Motor neuron (in vitro differentiated cells): ENCODE data around the gene MAML3. TPM values are rescaled to one million over a fixed set of nuclear protein-coding genes. Genes with fewer than 3 reads are reported as not detected.

Experiments used
- ATAC-seq, 8 experiments: fragments of 200-7000 bp; cut with Tn5 transposase; replicated peaks in 6 of 8; 2 replicates each; pipeline ENCODE4 v1.8.0; 2021; ENCODE audit warnings: mild to moderate bottlenecking in 8 of 8, moderate library complexity in 8 of 8
- H3K27ac ChIP-seq, 2 donors: fragments of 250-450 bp; sonication (Bioruptor Pico); 2 replicates each; pipeline ENCODE4 v1.9.0; 2021; ENCODE audit warnings: antibody characterized with exemption in 2 of 2, mild to moderate bottlenecking in 2 of 2, moderate library complexity in 1 of 2
- H3K4me1 ChIP-seq, 2 donors: fragments of 250-450 bp; sonication (Bioruptor Pico); replicated peaks in 1 of 2; 2 replicates each; pipeline ENCODE4 v1.6.1; 2021; ENCODE audit warnings: antibody characterized with exemption in 2 of 2, mild to moderate bottlenecking in 2 of 2, moderate library complexity in 1 of 2
- H3K4me3 ChIP-seq, 5 donors: fragments of 250-450 bp; sonication (Bioruptor Pico); 2 replicates each; pipeline ENCODE4 v1.9.0; 2021; ENCODE audit warnings: antibody characterized with exemption in 5 of 5, mild to moderate bottlenecking in 5 of 5, moderate library complexity in 4 of 5
- WGBS, 10 experiments: fragments of 450-650 bp; shearing (Covaris generic); methylation state at CpG; one replicate each; pipeline ENCODE4 v1.0.0; 2022; 5-methylcytosine and 5-hydroxymethylcytosine counted together
- in situ Hi-C, 9 experiments: fragments of 400-800 bp; cut with MboI; loops; one replicate each; pipeline ENCODE4 v1.15.0; 2021; ENCODE audit warnings: low sequenced_read_pairs in 9 of 9, low pct_unique_long_range_greater_than_20kb in 2 of 9; ENCODE audit not compliant: unreplicated experiment in 9 of 9
- total RNA-seq, 8 experiments: library from RNA; unstranded; fragments of 300-600 nt; gene quantifications; 2 replicates each; pipeline versions ENCODE4 v1.2.3 to v1.2.4, GENCODE V29; 2022

Gene MAML3
- total RNA-seq, 8 experiments from 2014 or later = 1.7 to 24.0 (median 12.9) TPM

- Histone ChIP-seq H3K4me3 (no peak overlapping the region), H3K27ac (peak overlapping the region; percentile 6 to 28), H3K4me1 (peaks cover 31 to 34% of the 10 kb centered on the region in 2 donors)
- ATAC-seq = peak in 4 of 8 experiments; percentile 8 to 22 (median 15)
- 27 to 100% (median 74%) methylated on average over 1 to 4 of the region's 5 CpGs; no CpG with 5 or more reads in 2 of the 10 experiments for WGBS, 10 experiments
- in situ Hi-C loops = no loop called here
Observed at GRCh38 chr4:139876337-139876941, 277.5 kb downstream of the MAML3 start.

GRCh38 chr4:139875411-139875825 is 278.6 kb downstream of the MAML3 start:
- WGBS, 10 experiments = 0 to 73% (median 50%) methylated on average over 2 to 5 of the region's 6 CpGs; no CpG with 5 or more reads in 3 of the 10 experiments
- Histone ChIP-seq H3K4me3 (no peak overlapping the region), H3K27ac (peak overlapping the region; percentile 5 to 62), H3K4me1 (peaks cover 31 to 34% of the 10 kb centered on the region in 2 donors)
- peak; percentile 72 to 98 (median 92) for ATAC-seq
- in situ Hi-C loops = no loop called here

- in situ Hi-C loops = no loop called here
- ATAC-seq = no peak
- WGBS, 10 experiments = 82 to 100% (median 100%) methylated on average over 1 to 4 of the region's 4 CpGs; no CpG with 5 or more reads in 4 of the 10 experiments
- Histone ChIP-seq H3K4me3 (no peak overlapping the region), H3K4me1 (peaks cover 33 to 50% of the 10 kb centered on the region in 2 donors), H3K27ac (no peak overlapping the region)
Observed at GRCh38 chr4:139873111-139873860, 280.7 kb downstream of the MAML3 start.

- 0 to 86% (median 46%) methylated on average over 1 to 2 of the region's 2 CpGs for WGBS, 10 experiments
- peaks cover 31 to 54% of the 10 kb centered on the region in 2 donors for H3K4me1 ChIP-seq
- in situ Hi-C loops = no loop called here
- H3K27ac ChIP-seq = no peak overlapping the region
- H3K4me3 ChIP-seq = no peak overlapping the region
- peak in 7 of 8 experiments; percentile 11 to 95 (median 57) for ATAC-seq
Observed at GRCh38 chr4:139872274-139872673, 281.7 kb downstream of the MAML3 start.

- Histone ChIP-seq H3K4me1 (peaks cover 20 to 54% of the 10 kb centered on the region in 2 donors), H3K27ac (no peak overlapping the region), H3K4me3 (no peak overlapping the region)
- WGBS, 10 experiments = 67 to 94% (median 93%) methylated on average over 1 to 4 of the region's 4 CpGs; no CpG with 5 or more reads in 1 of the 10 experiments
- in situ Hi-C loops = no loop called here
- ATAC-seq = no peak
Observed at GRCh38 chr4:139869810-139870209, 284.2 kb downstream of the MAML3 start.

- H3K4me1 ChIP-seq = peaks cover 14 to 48% of the 10 kb centered on the region in 2 donors
- H3K4me3 ChIP-seq = no peak overlapping the region
- in situ Hi-C loops = no loop called here
- 24 to 93% (median 59%) methylated on average over 2 to 9 of the region's 13 CpGs for WGBS, 10 experiments
- ATAC-seq = peak in 5 of 8 experiments; percentile 86 to 93 (median 91)
- H3K27ac ChIP-seq = peak overlapping the region; percentile 63 to 79
Observed at GRCh38 chr4:139866276-139866962, 287.6 kb downstream of the MAML3 start.

- no peak for ATAC-seq
- Histone ChIP-seq H3K27ac (peak overlapping the region; percentile 63 to 79), H3K4me1 (peaks cover 14 to 48% of the 10 kb centered on the region in 2 donors), H3K4me3 (no peak overlapping the region)
- 90 to 100% (median 100%) methylated on average over 2 to 3 of the region's 5 CpGs; no CpG with 5 or more reads in 1 of the 10 experiments for WGBS, 10 experiments
- in situ Hi-C loops = no loop called here
Observed at GRCh38 chr4:139865537-139865936, 288.4 kb downstream of the MAML3 start.

GRCh38 chr4:139863531-139863930 is 290.5 kb downstream of the MAML3 start:
- 40 to 100% (median 81%) methylated on average over 1 to 3 of the region's 3 CpGs; no CpG with 5 or more reads in 2 of the 10 experiments for WGBS, 10 experiments
- ATAC-seq = no peak
- Histone ChIP-seq H3K4me1 (peaks cover 14 to 39% of the 10 kb centered on the region in 2 donors), H3K4me3 (no peak overlapping the region), H3K27ac (no peak overlapping the region)
- in situ Hi-C loops = no loop called here

GRCh38 chr4:139861471-139861870 is 292.5 kb downstream of the MAML3 start:
- in situ Hi-C loops = no loop called here
- H3K4me3 ChIP-seq = no peak overlapping the region
- 73 to 100% (median 100%) methylated on average over 1 to 4 of the region's 4 CpGs for WGBS, 10 experiments
- H3K4me1 ChIP-seq = peaks cover 27 to 37% of the 10 kb centered on the region in 2 donors
- no peak overlapping the region for H3K27ac ChIP-seq
- no peak for ATAC-seq

- ATAC-seq = no peak
- in situ Hi-C loops = no loop called here
- Histone ChIP-seq H3K4me1 (peaks cover 26 to 37% of the 10 kb centered on the region in 2 donors), H3K27ac (no peak overlapping the region), H3K4me3 (no peak overlapping the region)
- 67 to 100% (median 96%) methylated on average over 2 to 5 of the region's 9 CpGs; no CpG with 5 or more reads in 2 of the 10 experiments for whole genome bisulfite sequencing, 10 experiments
Observed at GRCh38 chr4:139860435-139861024, 293.5 kb downstream of the MAML3 start.

GRCh38 chr4:139859876-139860275 is 294.1 kb downstream of the MAML3 start:
- no peak for ATAC-seq
- in situ Hi-C loops = no loop called here
- Histone ChIP-seq H3K27ac (no peak overlapping the region), H3K4me1 (peaks cover 31 to 37% of the 10 kb centered on the region in 2 donors), H3K4me3 (no peak overlapping the region)
- 90 to 100% (median 100%) methylated on average over 2 to 8 of the region's 31 CpGs; no CpG with 5 or more reads in 3 of the 10 experiments for WGBS, 10 experiments

- no peak for ATAC-seq
- in situ Hi-C loops = no loop called here
- H3K4me3 ChIP-seq = no peak overlapping the region
- H3K27ac ChIP-seq = no peak overlapping the region
- 75 to 98% (median 92%) methylated on average over 2 to 7 of the region's 8 CpGs; no CpG with 5 or more reads in 2 of the 10 experiments for WGBS, 10 experiments
- H3K4me1 ChIP-seq = peaks cover 42 to 49% of the 10 kb centered on the region in 2 donors
Observed at GRCh38 chr4:139858436-139859205, 295.4 kb downstream of the MAML3 start.
